Left lobe of liver (tissue), 2 donors: ENCODE measurements around the gene THRA. TPM values are rescaled to one million over a fixed set of nuclear protein-coding genes. Genes with fewer than 3 reads are reported as not detected.

ENCODE experiments used
- ATAC-seq: fragments of 200-7000 bp; cut with Tn5 transposase; one replicate; pipeline ENCODE4 v1.9.1; 2020; ENCODE audit warnings: mild to moderate bottlenecking, moderate library complexity
- DNase-seq: peaks from one replicate; pipeline ENCODE4 v3.0.0-alpha.2; 2020; ENCODE audit warnings: low spot score
- total RNA-seq: library from RNA; stranded (reverse); gene quantifications from one replicate; pipeline ENCODE4 v1.2.1, GENCODE V29; 2021
- donor health status: DM: no; HTN: no; CAD: no; lungs with moderate emphysema.
- donor health status: DM: no; HTN: yes; CAD: no.

The THRA gene
- total RNA-seq, 1 donor from 2014 or later, result 10.7 TPM

GRCh38 chr17:40075201-40075941 is 12.6 kb downstream of the THRA start:
- peak; percentile 84 for ATAC-seq
- DNase-seq, result peak; percentile 70

GRCh38 chr17:40075942-40076498 is 13.3 kb downstream of the THRA start:
- DNase-seq (no peak), ATAC-seq (no peak)

- DNase-seq (no peak), ATAC-seq (no peak)
These were observed 13.8 kb downstream of the THRA start for GRCh38 chr17:40076591-40076990.

GRCh38 chr17:40079545-40079944 is 16.8 kb downstream of the THRA start:
- ATAC-seq (no peak), DNase-seq (no peak)

- ATAC-seq (no peak), DNase-seq (no peak)
These were observed 21.7 kb downstream of the THRA start for GRCh38 chr17:40084477-40084876.

GRCh38 chr17:40086150-40087044 is 23.6 kb downstream of the THRA start:
- DNase-seq (no peak), ATAC-seq (peak; percentile 75)

- ATAC-seq (no peak), DNase-seq (no peak)
These were observed 24.5 kb downstream of the THRA start for GRCh38 chr17:40087049-40087794.

- no peak for DNase-seq
These were observed 25.3 kb downstream of the THRA start for GRCh38 chr17:40087903-40088718.

GRCh38 chr17:40089077-40089895 is 26.5 kb downstream of the THRA start:
- ATAC-seq (no peak), DNase-seq (no peak)

More at GRCh38 chr17:40087903-40088718, 25.3 kb downstream of the THRA start:
- ATAC-seq, result no peak

- no peak for ATAC-seq
- DNase-seq, result no peak
These were observed 27.7 kb downstream of the THRA start for GRCh38 chr17:40090237-40091119.

- peak; percentile 25 for ATAC-seq
- no peak for DNase-seq
These were observed 29.1 kb downstream of the THRA start for GRCh38 chr17:40091691-40092397.

- DNase-seq, result no peak
- ATAC-seq, result no peak
These were observed 29.8 kb downstream of the THRA start for GRCh38 chr17:40092581-40092980.

- DNase-seq (no peak), ATAC-seq (no peak)
These were observed 30.3 kb downstream of the THRA start for GRCh38 chr17:40093005-40093579.

GRCh38 chr17:40093580-40094201 is 30.9 kb downstream of the THRA start:
- ATAC-seq (no peak), DNase-seq (no peak)

GRCh38 chr17:40094874-40095273 is 32.1 kb downstream of the THRA start:
- DNase-seq (no peak), ATAC-seq (no peak)

GRCh38 chr17:40095351-40095943 is 32.7 kb downstream of the THRA start:
- ATAC-seq (no peak), DNase-seq (no peak)
